ENCODE data around the gene GTF2E1.
"Not testable (repeated sequence)": the region's sequence is repeated elsewhere in the genome, so short reads cannot be mapped to it uniquely, and the experiment has no call there.

The GTF2E1 gene

DNA sequence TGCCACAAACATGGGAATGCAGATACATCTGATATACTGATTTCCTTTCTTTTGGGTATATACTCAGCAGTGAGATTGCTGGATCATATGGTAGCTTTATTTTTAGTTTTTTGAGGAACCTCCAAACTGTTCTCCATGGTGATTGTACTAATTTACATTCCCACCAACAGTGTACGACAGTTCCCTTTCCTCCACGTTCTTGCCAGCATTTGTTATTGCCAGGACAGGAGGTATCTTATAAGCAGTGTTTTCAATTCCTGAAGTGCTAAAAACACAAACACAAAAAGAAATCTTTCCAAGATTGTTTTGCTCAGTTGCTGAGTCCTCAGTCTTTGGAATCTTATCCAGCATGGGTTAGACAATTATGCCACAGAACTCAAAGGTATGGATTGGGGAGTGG lies 13.5 kb downstream of the GTF2E1 start:
- no peak for DNase-seq

DNA sequence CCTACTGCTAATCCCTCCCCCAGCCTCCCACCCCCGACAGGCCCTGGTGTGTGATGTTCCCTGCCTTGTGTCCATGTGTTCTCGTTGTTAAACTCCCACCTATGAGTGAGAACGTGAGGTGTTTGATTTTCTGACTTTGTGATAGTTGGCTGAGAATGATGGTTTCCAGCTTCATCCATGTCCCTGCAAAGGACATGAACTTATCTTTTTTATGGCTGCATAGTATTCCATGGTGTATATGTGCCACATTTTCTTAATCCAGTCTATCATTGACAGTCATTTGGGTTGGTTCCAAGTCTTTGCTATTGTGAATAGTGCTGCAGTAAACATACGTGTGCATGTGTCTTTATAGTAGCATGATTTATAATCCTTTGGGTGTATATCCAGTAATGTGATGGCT lies 16.0 kb downstream of the GTF2E1 start:
- not testable (repeated sequence) for DNase-seq

DNA sequence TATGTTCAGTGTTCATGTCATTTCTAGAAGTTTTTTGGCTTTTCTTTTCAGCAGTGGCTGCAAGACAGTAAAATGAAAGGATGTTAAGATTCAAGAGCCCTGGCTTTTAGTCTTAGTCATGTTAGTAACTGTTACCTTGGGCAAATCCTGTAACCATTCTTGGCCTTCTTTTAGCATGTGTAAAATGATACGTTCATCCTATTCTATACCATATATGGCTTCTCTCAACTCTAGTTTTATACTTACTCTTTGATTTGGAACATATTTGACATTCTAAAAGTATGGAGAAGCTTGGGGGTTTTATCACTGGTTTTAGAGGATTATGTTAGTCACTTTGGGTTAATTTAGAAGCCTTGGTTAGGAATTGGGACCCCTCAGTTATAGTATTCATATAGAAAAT lies 20.1 kb downstream of the GTF2E1 start:
- no peak for DNase-seq

DNA sequence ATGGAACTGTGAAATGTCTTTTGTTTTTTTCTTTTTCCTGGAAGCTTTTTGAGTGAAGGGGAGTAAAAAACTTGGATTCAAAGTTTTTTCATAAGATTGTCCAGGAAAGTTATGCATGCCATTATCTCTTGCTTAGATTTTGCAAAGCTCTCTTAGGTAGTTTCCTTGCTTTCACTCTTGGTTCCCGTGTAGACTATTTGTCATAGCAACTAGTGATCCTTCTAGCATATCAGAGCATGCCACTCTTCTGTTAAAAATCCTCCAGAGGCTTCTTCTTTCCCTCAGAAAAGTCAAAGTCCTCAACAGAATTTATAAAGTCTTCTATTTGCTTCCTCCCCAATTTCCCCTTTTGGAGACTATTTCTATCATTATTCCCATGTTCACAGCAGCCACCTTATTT lies 21.1 kb downstream of the GTF2E1 start:
- DNase-seq: no peak

DNA sequence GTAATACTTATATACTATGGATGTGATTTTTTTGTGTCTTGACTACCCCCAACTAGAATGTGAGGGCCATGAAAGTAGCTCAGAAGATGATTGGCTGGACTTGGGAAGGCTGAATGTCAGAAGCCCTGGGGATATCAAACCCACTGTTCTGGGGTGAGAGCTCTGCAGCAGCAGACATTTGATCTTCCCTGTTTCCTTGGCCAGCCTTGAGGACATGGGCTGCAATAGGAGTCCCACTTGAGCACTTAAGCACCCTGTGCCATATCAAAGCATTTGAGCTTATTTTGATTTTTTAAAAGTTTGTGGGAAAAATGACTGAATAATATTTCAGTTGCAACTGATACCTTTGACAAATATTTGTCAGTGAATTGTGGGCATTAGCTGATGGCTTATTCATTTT lies 21.7 kb downstream of the GTF2E1 start:
- no peak for DNase-seq

DNA sequence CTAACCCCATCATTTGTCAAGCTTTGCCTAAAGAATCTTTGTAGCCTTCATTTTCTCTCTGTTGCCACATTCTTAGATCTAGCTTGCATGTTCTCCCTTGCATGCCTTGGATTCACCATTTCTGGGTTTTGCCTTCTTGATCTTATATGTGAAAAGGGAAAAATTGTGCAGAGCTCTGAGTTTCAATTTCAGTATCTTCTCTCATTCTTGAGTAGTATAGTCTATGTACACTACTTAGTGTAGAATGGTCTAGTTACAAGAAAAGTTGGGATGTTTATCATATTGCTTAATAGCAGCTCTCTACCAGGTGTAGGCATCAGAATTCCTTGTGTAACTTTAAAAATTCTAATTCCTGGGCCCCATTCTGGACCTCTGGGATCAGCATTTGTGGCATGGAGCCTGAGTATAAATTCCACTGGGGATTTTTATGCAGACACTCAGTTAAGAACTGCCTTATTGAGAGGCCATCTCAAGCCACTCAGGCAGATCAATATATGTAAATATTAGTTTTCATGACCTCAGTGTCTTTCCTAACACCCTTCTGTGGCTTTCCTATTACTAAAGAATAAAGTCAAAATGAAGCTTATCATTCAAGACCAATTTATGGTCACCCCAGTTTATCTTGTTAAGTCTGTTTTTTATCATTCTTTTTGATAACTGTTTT lies 23.4 kb downstream of the GTF2E1 start:
- DNase-seq: no peak

DNA sequence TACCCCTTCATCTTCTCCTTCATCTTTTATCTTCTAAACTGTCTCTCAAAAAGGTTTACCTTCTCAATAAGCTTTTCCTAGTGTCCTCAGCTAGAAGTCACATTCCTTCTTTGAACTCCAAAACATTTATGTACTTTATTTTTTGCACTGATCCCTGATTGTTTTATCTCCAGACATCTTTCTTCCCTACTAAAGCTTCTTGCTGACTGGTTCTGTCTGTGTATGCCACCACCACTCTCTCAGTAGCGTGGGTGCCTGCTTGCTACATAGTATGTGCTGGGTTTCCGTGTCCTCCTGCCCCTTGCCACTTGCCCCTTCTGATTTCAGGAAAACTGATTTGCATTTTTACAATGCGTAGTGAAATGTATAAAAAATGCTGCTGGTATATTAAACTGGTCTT lies 24.0 kb downstream of the GTF2E1 start:
- no peak for DNase-seq

DNA sequence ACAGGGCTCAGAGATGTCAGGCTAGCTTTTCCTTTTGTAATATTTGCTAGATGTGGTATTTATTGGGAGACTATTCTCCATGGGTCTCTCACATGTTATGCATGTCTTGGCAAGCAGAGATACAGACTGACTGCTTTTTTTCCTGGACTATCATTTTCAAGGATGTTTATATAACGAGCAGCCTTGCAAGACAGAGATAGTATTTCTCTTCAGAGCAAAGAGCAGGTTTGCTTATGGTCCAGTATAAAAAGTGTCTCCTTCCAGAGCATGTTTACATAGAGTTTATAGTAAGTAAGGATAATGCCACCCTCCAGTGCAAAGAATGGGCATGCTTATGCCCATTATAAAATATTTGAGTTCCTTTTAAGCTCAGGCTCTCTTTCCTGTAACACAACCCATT lies 24.6 kb downstream of the GTF2E1 start:
- no peak for DNase-seq

DNA sequence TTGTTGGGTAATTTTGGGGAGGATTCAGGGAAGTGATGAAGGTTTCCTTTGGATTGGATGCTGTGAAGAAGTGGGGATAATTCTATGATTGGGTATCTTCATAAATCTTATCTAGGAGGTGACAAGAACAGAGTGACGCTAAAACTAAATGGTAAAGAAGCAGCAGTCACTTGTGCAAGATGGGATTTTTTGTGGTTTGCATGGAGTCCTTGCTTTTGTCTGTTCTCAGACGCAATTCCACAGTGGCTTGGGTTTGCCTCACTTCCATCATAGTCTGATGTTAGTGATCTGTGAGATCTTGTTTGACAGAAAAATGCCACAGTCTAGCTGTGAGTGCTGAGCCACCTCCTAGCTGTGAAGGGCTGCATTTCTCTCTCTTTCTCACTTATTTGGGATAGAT lies 26.9 kb downstream of the GTF2E1 start:
- no peak for DNase-seq

DNA sequence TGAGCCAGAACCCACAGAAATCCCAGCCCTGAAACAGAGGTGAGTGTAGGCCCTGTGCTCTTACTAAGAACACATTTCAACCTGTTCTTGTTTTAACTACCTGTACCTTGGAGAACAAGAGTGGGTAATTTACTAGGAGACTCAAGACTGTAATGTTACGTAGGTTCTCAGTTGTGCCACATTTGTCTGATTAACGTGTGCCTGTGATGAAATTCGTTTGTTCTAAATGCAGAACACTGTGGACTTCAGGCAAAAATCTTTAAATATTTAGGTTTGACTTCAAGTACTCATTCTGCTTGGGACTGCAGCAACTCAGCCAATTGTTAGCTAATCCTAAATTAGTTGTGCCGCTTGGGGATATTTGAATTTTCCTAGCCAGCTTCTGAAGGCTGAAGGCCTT lies 28.3 kb downstream of the GTF2E1 start:
- no peak for DNase-seq

DNA sequence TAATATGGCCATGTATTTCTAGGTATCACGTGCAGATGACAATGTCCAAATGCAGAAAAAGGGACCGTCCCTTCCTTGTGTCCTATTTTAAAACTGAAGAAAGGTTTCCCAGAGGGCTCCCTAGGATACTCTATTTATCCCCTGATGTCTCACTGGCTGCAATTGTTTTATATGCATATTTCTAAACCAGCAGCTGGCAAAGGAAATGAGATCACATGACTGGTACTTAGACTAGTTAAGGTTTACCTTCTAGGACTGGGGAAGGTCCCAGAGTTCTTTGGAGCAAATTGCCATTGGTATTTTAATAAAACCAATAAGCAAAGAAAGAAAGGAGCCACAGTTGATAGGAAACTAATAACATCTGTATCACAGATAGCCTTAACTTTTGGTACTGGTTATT lies 29.5 kb downstream of the GTF2E1 start:
- DNase-seq: no peak

DNA sequence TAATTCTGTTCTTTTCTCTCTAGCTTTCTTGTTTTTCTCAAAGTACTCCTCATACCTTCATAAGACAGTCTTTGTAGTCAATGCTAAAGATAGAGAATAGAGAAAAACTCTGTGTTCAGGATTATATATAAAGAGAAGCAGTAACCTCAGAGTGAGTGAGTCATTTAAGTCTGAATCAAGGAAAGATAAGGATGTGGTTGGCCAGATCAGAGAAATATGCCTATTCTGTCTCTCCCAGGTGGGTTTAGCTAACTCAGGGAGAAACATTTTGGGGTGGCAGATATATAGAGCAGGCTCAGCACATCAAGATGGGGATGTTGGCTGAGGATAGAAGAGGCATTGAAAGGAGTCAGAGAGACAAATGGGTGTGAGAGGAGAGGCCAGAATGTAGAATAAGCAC lies 31.4 kb downstream of the GTF2E1 start:
- no peak for DNase-seq

DNA sequence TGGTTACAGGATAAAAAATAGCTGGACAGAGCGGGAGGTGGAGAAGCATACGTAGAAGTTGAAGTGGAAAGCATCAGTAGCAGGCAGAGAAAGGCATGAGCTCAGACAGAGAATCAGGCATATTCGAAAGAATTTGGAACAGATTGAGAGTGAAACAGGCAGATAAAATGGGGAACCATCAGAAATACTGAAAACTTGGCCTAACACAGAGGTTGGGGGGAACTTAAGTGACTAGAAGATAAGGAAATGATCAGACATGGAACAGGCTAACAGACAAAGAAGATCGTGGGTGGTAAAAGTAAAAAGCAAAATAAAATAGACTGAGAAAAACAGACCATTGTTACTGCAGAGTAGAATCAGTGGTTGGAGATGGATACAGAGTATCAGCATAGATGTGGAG lies 32.9 kb downstream of the GTF2E1 start:
- DNase-seq: no peak

DNA sequence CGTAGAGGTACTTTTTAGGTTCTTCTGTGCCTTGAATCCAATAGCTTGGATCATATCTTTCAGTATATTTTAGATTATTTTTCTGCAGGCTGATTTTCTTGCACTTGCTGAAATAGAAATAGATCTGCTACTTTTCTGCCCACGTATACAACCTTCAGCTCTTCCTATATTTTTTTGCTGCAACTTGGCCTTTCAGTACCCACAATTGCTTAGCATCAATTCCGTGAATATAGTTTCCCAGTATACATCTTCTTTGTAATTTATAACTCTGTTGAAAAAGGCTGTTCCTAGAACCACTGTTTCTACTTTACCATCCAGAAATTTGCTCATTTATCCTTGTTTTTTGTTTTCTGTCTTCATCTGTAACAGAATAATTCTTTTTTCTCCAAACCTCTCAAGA lies 36.2 kb downstream of the GTF2E1 start:
- no peak for DNase-seq

DNA sequence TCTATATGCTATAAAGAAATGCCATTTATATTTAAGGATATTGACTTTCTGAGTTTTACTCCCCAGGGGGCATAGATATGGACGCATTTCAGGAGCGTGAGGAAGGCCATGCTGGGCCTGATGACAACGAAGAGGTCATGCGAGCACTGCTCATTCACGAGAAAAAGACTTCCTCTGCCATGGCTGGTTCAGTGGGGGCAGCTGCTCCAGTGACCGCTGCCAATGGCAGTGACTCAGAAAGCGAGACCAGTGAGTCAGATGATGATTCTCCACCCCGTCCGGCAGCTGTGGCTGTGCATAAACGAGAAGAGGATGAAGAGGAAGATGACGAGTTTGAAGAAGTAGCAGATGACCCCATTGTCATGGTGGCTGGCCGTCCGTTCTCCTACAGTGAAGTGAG lies 38.4 kb downstream of the GTF2E1 start:
- no peak for DNase-seq

DNA sequence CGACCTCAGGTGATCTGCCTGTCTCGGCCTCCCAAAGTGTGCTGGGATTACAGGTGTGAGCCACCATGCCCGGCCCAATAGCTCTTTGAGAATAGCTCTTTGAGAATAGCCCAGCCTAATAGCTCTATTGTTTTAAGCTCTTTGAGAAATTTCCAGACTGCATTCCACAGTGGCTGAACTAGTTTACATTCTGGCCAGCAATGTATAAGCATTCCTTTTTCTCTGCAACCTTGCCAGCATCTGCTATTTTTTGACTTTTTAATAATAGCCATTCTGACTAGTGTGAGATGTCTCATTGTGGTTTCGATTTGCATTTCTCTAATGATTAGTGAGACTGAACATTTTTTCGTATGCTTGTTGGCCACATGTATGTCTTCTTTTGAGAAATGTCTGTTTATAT lies 43.3 kb downstream of the GTF2E1 start:
- not testable (repeated sequence) for DNase-seq

DNA sequence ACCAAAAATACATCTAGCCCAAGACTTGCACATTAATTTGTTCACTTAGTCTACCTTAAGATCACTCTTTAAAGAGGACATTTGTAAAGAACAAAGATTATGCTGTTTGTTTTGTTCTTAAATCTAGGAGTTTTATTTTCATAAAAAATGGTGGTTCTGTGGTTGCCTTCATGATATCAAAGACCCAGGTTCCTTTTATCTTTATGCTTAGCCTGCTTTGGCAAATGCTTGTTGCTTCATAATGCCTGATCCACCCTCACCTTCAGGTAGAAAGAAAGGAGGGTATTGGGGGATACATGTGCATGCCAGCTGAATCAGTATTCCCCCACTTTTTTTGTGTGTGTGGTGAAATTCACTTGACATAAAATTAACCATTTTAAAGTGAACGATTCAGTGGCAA lies 48.5 kb downstream of the GTF2E1 start:
- no peak for DNase-seq

DNA sequence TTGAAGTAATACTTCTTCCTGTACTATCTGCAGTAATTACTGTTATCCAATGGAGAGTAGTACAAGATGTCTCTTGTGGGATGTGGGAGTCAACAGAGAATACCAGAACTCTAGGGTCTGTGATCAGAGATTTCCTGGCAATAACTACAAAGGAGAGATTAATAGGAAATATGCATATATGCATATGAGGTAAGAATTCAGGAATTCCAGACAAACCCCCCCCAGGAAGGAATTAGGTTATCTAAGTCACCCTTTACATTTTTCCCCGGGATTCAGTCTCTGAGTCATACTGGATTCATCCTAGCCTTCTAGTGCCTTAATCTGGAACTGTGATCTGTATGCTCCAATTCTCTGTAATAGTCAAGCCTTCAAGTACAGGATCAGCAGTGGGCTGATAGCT lies 49.4 kb downstream of the GTF2E1 start:
- no peak for DNase-seq

DNA sequence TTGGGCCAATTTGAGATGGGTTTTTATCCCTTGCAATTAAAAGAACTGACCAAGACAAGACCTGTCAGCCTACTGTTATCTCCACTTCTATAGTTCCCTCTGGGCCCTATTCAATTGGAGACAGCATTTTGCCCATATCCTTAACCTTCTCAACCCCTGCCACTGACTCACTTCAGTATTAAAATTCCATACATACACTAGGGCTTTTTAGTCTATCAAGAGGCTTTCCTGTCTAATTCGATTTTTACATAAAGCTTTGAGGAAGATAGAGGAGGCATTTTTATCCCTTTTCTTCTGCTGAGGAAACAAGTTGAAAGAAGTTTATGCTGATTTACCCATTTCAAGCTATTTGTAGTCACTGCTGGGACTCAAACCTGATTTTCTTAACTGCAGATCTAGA lies 51.1 kb downstream of the GTF2E1 start:
- DNase-seq: no peak

DNA sequence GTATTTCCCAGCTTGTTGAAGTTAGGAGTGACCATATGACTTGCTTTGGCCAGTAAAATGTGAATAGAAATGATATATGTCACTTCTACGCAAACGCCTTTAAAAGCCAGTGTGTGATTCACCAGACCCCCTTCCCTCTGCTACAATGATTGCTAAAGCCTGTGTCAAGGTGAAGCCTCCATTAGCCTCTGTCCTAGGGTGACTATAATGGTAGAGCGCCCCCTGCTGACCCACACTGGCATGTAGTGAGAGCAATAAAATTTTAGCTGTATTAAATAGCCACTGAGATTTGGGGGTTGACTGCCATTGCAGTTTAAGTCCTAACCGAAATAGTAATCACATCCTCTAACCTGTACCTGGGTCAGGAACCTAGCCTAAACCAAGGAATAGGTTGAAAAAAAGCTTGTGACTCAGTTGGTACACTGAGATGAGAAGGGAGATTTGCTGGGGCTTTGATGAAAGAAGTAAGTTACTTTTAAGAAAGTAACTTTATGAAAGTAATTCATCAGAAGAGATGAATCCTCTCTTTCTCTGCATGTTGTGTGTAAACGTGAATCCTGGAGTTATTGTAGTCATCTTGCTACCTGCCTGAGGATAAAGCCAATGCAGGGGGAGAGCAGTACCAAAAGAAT lies 52.6 kb downstream of the GTF2E1 start:
- no peak for DNase-seq

DNA sequence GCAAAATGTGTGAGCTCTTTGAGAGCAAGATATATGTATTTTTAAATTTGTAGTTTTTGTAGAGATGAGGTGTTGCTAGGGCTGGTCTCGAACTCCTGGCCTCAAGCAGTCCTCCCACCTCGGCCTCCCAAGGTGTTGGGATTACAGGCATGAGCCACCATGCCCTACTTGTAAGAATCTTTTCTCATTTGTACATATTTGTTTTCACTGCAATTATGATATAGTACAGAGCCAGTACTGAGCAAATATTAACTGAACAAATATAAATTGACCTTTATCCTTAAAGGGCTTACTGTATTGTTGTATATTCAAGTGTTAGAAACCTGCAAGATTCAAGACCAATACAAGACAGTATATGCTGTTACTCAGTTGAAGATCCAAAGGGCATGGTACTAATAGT lies 53.4 kb downstream of the GTF2E1 start:
- no peak for DNase-seq

DNA sequence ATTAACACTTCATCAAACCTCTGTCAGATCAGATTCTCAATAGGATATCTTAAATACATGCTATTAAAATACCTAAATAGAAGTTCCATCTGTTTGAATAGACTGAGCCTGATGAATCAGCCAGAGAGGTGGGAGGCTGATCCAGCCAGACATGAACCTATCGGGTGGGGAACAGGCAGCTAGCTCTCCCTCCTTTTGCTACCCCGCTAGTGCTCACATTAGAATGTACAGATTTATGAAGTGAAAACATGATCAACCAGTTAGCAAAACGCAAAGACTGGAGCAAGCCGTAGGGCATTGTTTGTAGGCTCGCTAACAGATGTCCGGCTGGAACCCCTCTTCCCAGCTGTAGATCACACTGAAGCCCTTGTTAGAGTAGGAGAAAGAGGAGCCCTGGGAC lies 54.4 kb downstream of the GTF2E1 start:
- DNase-seq: no peak

DNA sequence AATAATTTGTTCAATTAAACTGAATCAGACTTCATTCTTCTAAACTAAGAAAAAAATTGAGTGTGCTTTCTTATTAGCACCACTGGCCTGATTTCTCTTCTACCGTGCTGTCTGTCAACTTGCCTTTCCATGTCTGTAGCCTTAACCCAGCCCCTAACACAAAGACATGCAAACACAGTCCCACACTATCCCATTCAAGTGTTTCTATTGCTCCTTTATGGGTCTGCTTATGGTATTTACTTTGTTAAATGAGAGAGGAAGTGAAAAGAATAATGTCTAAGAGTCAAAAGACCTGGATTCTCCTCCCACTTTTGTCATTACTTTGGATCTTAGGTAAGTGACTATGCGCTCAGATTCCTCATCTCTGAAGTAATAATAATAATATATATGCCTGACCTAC lies 55.3 kb downstream of the GTF2E1 start:
- DNase-seq: no peak

DNA sequence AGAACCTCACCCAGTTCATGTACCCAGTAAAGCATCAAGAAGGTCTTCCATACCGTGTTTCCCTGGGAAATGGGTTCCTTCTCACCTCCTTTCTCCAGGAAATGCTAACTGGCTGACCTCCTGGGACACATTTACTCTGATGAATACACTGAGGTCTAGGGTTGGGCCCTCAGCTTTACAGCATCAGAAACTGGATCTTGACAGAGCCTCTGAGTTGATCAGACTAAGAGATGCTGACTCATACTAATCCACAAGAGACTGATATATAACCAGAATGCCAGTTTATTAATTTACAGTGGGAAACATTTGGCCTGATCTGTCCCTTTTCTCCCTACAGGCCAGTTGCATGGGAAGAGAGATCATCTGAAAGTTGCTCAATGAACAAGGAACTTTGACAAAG lies 55.8 kb downstream of the GTF2E1 start:
- no peak for DNase-seq

DNA sequence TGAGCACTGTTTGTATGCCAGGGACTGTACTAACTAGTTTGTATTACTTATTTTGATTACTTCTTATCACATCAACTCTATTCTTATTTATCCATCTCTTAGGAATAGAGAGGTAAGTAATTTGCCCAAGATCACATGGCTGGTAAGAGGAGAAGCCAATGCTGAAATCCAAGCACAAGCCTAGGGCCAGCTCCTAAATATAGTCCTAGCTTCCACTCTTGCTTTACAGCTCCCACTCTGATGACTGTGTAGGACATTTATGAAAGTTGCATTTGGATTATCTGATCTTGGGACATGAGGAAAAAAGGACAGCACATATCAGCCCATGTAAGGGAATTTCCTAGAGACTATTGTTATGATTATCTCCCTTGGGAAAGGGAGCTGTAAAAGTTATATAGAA lies 58.1 kb downstream of the GTF2E1 start:
- DNase-seq: no peak

All from NCI-H2171 (cell line).